K562 (cell line): Measurements from ENCODE around the gene GNAT2. TPM values are rescaled to one million over a fixed set of nuclear protein-coding genes. Genes with fewer than 3 reads are reported as not detected.

Source experiments
- DNMT1 ChIP-seq: fragments of 450-650 bp; IDR thresholded peaks from 2 replicates; pipeline ENCODE4 v1.6.1; 2016; ENCODE audit warnings: antibody characterized with exemption, mild to moderate bottlenecking
- ELF4 ChIP-seq: fragments of 450-650 bp; formaldehyde crosslinking; IDR thresholded peaks from 2 replicates; pipeline ENCODE4 v1.4.0; 2022; ENCODE audit warnings: missing genetic modification characterization
- ETS2 ChIP-seq: IDR thresholded peaks from 2 replicates; pipeline ENCODE4 v1.6.1; 2016; ENCODE audit warnings: borderline replicate concordance, missing genetic modification characterization, mild to moderate bottlenecking, moderate library complexity, missing compliant biosample characterization; ENCODE audit not compliant: poor library complexity, severe bottlenecking
- GATAD2B ChIP-seq: fragments of 450-650 bp; IDR thresholded peaks from 2 replicates; pipeline ENCODE4 v1.6.1; 2017; ENCODE audit warnings: mild to moderate bottlenecking, borderline replicate concordance
- KAT7 ChIP-seq: sonication (generic); formaldehyde crosslinking; IDR thresholded peaks from 2 replicates; pipeline ENCODE4 v1.8.0; 2022; ENCODE audit warnings: missing genetic modification reagents, mild to moderate bottlenecking, borderline replicate concordance
- MLLT1 ChIP-seq, 2 experiments: fragments of 450-650 bp; IDR thresholded peaks; 2 replicates each; pipeline ENCODE4 v1.6.1; 2016
- NCOA4 ChIP-seq: fragments of 450-650 bp; IDR thresholded peaks from 2 replicates; pipeline ENCODE4 v1.6.1; 2018; ENCODE audit warnings: mild to moderate bottlenecking; ENCODE audit not compliant: partially characterized antibody
- NFE2 ChIP-seq: IDR thresholded peaks from 2 replicates; pipeline ENCODE4 v1.6.1; 2014; ENCODE audit warnings: antibody characterized with exemption, low read depth
- POLR2H ChIP-seq: IDR thresholded peaks from 2 replicates; pipeline ENCODE4 v1.6.1; 2016; ENCODE audit warnings: missing genetic modification characterization, low read depth, mild to moderate bottlenecking, control low read depth, missing compliant biosample characterization, moderate library complexity
- RNF219 ChIP-seq: fragments of 250-450 bp; sonication (Bioruptor Pico); IDR thresholded peaks from 2 replicates; pipeline ENCODE4 v1.5.0; 2022; ENCODE audit warnings: mild to moderate bottlenecking
- SP1 ChIP-seq: sonication (generic); formaldehyde crosslinking; IDR thresholded peaks from 2 replicates; pipeline ENCODE4 v1.8.1; 2022; ENCODE audit warnings: mild to moderate bottlenecking, missing genetic modification reagents
- ZBTB49 ChIP-seq: sonication (generic); formaldehyde crosslinking; IDR thresholded peaks from 2 replicates; pipeline ENCODE4 v1.8.0; 2022; ENCODE audit warnings: missing genetic modification reagents, mild to moderate bottlenecking, borderline replicate concordance
- ZNF140 ChIP-seq: fragments of 250-450 bp; sonication (Bioruptor Pico); IDR thresholded peaks from 2 replicates; pipeline ENCODE4 v1.8.0; 2021; ENCODE audit warnings: moderate library complexity, mild to moderate bottlenecking, inconsistent platforms
- ZNF407 ChIP-seq: fragments of 450-650 bp; IDR thresholded peaks from 2 replicates; pipeline ENCODE4 v1.6.1; 2016; ENCODE audit warnings: low read depth
- ZSCAN32 ChIP-seq: fragments of 450-650 bp; formaldehyde crosslinking; IDR thresholded peaks from 2 replicates; pipeline ENCODE4 v1.4.0; 2020; ENCODE audit warnings: mild to moderate bottlenecking, moderate library complexity
- polyA plus RNA-seq, 8 experiments: library from polyadenylated mRNA; depleted of rRNA in 4 of 8; stranded (reverse) in 5 of 8; unstranded in 3 of 8; fragments of >200 nt; fragmentation: Nextera tagmentation in 2 of 8; fragmentation: Illumina TruSeq in 1 of 8; extraction: Ambion mirVana in 2 of 8; extraction: Trizol in 1 of 8; gene quantifications; 2 replicates each; pipeline versions ENCODE4 v1.2.1 to v1.2.3, GENCODE V29; 2011 to 2014; ENCODE audit warnings: inconsistent platforms in 1 of 8, missing spikeins in 1 of 8
- total RNA-seq, 7 experiments: library from RNA; depleted of rRNA in 6 of 7; stranded (reverse); fragments of >200 nt in 6 of 7; fragmentation: Illumina TruSeq in 2 of 7; extraction: Trizol in 2 of 7; gene quantifications; 2 replicates each; pipeline versions ENCODE4 v1.2.1 to v1.2.3, GENCODE V29; 2011 to 2021; ENCODE audit warnings: low replicate concordance in 1 of 7

The GNAT2 gene
- total and polyA plus RNA-seq, 9 of the 15 experiments (the other 6 are each of a cell fraction or from before 2014, with no cell fraction given), result 0.06 to 0.52 (median 0.24) TPM; not detected in 1

- no peak for TF ChIP-seq ETS2 (tag)
- TF ChIP-seq RNF219 (CRISPR knock-in tag), result no peak
- no peak for TF ChIP-seq DNMT1
- TF ChIP-seq ZNF407, result no peak
- TF ChIP-seq MLLT1 (IDR thresholded peaks at IDR 0.05), result no peak
- no peak for TF ChIP-seq ZSCAN32
- TF ChIP-seq NFE2, result no peak
- no peak for TF ChIP-seq POLR2H (tag)
- no peak for TF ChIP-seq SP1 (CRISPR knock-in tag)
- TF ChIP-seq GATAD2B, result no peak
- no peak for TF ChIP-seq ZNF140 (CRISPR knock-in tag)
- no peak for TF ChIP-seq ZBTB49 (CRISPR knock-in tag)
- TF ChIP-seq ELF4 (CRISPR knock-in tag), result no peak
- TF ChIP-seq NCOA4, result no peak
- TF ChIP-seq KAT7 (CRISPR knock-in tag), result no peak
These were observed 30.1 kb upstream of the GNAT2 start (continued) for GRCh38 chr1:109649491-109649914.
